ENCODE data around the gene DLG5.

DLG5 gene

GRCh38 chr10:77911535-77912123 is 14.9 kb downstream of the DLG5 start:
- DNase-seq (ENCODE audit: low read depth, low spot score), result no peak

GRCh38 chr10:77910524-77911145 is 15.9 kb downstream of the DLG5 start:
- DNase-seq (ENCODE audit: low read depth, low spot score), result no peak

GRCh38 chr10:77909749-77910375 is 16.7 kb downstream of the DLG5 start:
- no peak for DNase-seq (ENCODE audit: low read depth, low spot score)

GRCh38 chr10:77909021-77909748 is 17.4 kb downstream of the DLG5 start:
- DNase-seq (ENCODE audit: low read depth, low spot score), result no peak

- no peak for DNase-seq (ENCODE audit: low read depth, low spot score)
These were observed 18.4 kb downstream of the DLG5 start for GRCh38 chr10:77907900-77908717.

- no peak for DNase-seq (ENCODE audit: low read depth, low spot score)
These were observed 19.1 kb downstream of the DLG5 start for GRCh38 chr10:77907462-77907861.

- DNase-seq (ENCODE audit: low read depth, low spot score), result no peak
These were observed 19.6 kb downstream of the DLG5 start for GRCh38 chr10:77906951-77907421.

GRCh38 chr10:77905781-77906180 is 20.8 kb downstream of the DLG5 start:
- no peak for DNase-seq (ENCODE audit: low read depth, low spot score)

- no peak for DNase-seq (ENCODE audit: low read depth, low spot score)
These were observed 21.3 kb downstream of the DLG5 start for GRCh38 chr10:77905086-77905748.

GRCh38 chr10:77904100-77904840 is 22.3 kb downstream of the DLG5 start:
- DNase-seq (ENCODE audit: low read depth, low spot score), result no peak

- no peak for DNase-seq (ENCODE audit: low read depth, low spot score)
These were observed 24.4 kb downstream of the DLG5 start for GRCh38 chr10:77902159-77902558.

GRCh38 chr10:77901743-77902142 is 24.8 kb downstream of the DLG5 start:
- DNase-seq (ENCODE audit: low read depth, low spot score), result no peak

GRCh38 chr10:77899690-77900089 is 26.9 kb downstream of the DLG5 start:
- no peak for DNase-seq (ENCODE audit: low read depth, low spot score)

- no peak for DNase-seq (ENCODE audit: low read depth, low spot score)
These were observed 27.5 kb downstream of the DLG5 start for GRCh38 chr10:77899080-77899477.

- DNase-seq (ENCODE audit: low read depth, low spot score), result no peak
These were observed 28.1 kb downstream of the DLG5 start for GRCh38 chr10:77898323-77899079.

- no peak for DNase-seq (ENCODE audit: low read depth, low spot score)
These were observed 30.5 kb downstream of the DLG5 start for GRCh38 chr10:77896058-77896457.

GRCh38 chr10:77894058-77894457 is 32.5 kb downstream of the DLG5 start:
- no peak for DNase-seq (ENCODE audit: low read depth, low spot score)

GRCh38 chr10:77893386-77893785 is 33.2 kb downstream of the DLG5 start:
- DNase-seq (ENCODE audit: low read depth, low spot score), result no peak

- no peak for DNase-seq (ENCODE audit: low read depth, low spot score)
These were observed 33.8 kb downstream of the DLG5 start for GRCh38 chr10:77892761-77893160.

Measured in brain pericyte (primary cell).